G401 (cell line): ENCODE results near the gene METTL21A. TPM values are rescaled to one million over a fixed set of nuclear protein-coding genes. Genes with fewer than 3 reads are reported as not detected.

Source experiments
- DNase-seq: peaks from one replicate; pipeline ENCODE4 v3.0.0-alpha.2; 2015; ENCODE audit warnings: low spot score
- in situ Hi-C: cut with HindIII; loops from 2 replicates; pipeline ENCODE4 v1.10.0; 2016; ENCODE audit warnings: low sequenced_read_pairs, mixed read lengths
- total RNA-seq: library from RNA; depleted of rRNA; stranded (reverse); fragments of >200 nt; shearing (Covaris generic); gene quantifications from 2 replicates; pipeline ENCODE4 v1.2.3, GENCODE V29; 2014; rRNA removed

The METTL21A gene
- total RNA-seq, 1 experiment from 2014 or later: 72.0 TPM

- in situ Hi-C loops: no loop called here
- no peak for DNase-seq
Observed at GRCh38 chr2:207571370-207571769, 53.8 kb downstream of the METTL21A start.

- in situ Hi-C loops: no loop called here
Observed at GRCh38 chr2:207567671-207568070, 57.5 kb downstream of the METTL21A start.

GRCh38 chr2:207565736-207566500 lies 59.3 kb downstream of the METTL21A start:
- no peak for DNase-seq
- in situ Hi-C loops: no loop called here

More at GRCh38 chr2:207567671-207568070, 57.5 kb downstream of the METTL21A start:
- DNase-seq: no peak

Other genes with a start within 250 kb of the METTL21A start
- gene CREB1, start 95.4 kb downstream of the METTL21A start, total RNA-seq: 42.5 and 60.0 TPM in 2 replicates
- gene CCNYL1, start 86.2 kb upstream of the METTL21A start, total RNA-seq: 39.6 and 43.0 TPM in 2 replicates
- 30.5 and 30.8 TPM in 2 replicates for gene FZD5, start 144.5 kb upstream of the METTL21A start, total RNA-seq